GM21529 (cell line): ENCODE data around the gene CWC15.
"Not testable (repeated sequence)": the region's sequence is repeated elsewhere in the genome, so short reads cannot be mapped to it uniquely, and the experiment has no call there.

Experiments used
- ATAC-seq: cut with Tn5 transposase; IDR thresholded peaks from one replicate; pipeline ENCODE4 v1.9.1; 2021; ENCODE audit not compliant: unreplicated experiment

CWC15 gene

GRCh38 chr11:94956963-94957362 is 16.4 kb downstream of the CWC15 start:
- ATAC-seq: no peak

- ATAC-seq: no peak
These were observed 18.6 kb downstream of the CWC15 start for GRCh38 chr11:94954753-94955152.

GRCh38 chr11:94948070-94948617 is 25.2 kb downstream of the CWC15 start:
- no peak for ATAC-seq

GRCh38 chr11:94946812-94947211 is 26.5 kb downstream of the CWC15 start:
- ATAC-seq: no peak

GRCh38 chr11:94941131-94941530 is 32.2 kb downstream of the CWC15 start:
- ATAC-seq: no peak

GRCh38 chr11:94939346-94939745 is 34.0 kb downstream of the CWC15 start:
- ATAC-seq: no peak

- ATAC-seq: no peak
These were observed 35.0 kb downstream of the CWC15 start for GRCh38 chr11:94938095-94939055.

- no peak for ATAC-seq
These were observed 38.5 kb downstream of the CWC15 start for GRCh38 chr11:94934846-94935245.

- ATAC-seq: no peak
These were observed 39.0 kb downstream of the CWC15 start for GRCh38 chr11:94934362-94934761.

GRCh38 chr11:94933223-94934130 is 39.9 kb downstream of the CWC15 start:
- ATAC-seq: no peak

GRCh38 chr11:94932503-94932902 is 40.9 kb downstream of the CWC15 start:
- no peak for ATAC-seq

GRCh38 chr11:94932072-94932471 is 41.3 kb downstream of the CWC15 start:
- ATAC-seq: not testable (repeated sequence)

- no peak for ATAC-seq
These were observed 45.0 kb downstream of the CWC15 start for GRCh38 chr11:94928117-94928990.

- ATAC-seq: no peak
These were observed 46.6 kb downstream of the CWC15 start for GRCh38 chr11:94926698-94927237.

GRCh38 chr11:94926271-94926625 is 47.1 kb downstream of the CWC15 start:
- peak; percentile 21 for ATAC-seq

- peak; percentile 63 for ATAC-seq
These were observed 47.7 kb downstream of the CWC15 start for GRCh38 chr11:94925422-94926270.

GRCh38 chr11:94924612-94925011 is 48.7 kb downstream of the CWC15 start:
- no peak for ATAC-seq

- no peak for ATAC-seq
These were observed 49.2 kb downstream of the CWC15 start for GRCh38 chr11:94924171-94924572.

GRCh38 chr11:94923004-94923334 is 50.4 kb downstream of the CWC15 start:
- no peak for ATAC-seq
